Osteoblast (primary cell): ENCODE data around the gene GCAT. TPM values are rescaled to one million over a fixed set of nuclear protein-coding genes. Genes with fewer than 3 reads are reported as not detected.

Experiments
- DNase-seq: peaks from one replicate; pipeline ENCODE4 v3.0.0; 2011; ENCODE audit warnings: low spot score, mixed read lengths; ENCODE audit not compliant: insufficient read length; ENCODE audit errors: missing footprints
- H2AFZ ChIP-seq: 2 replicates; pipeline ENCODE4 v1.6.0; 2011; ENCODE audit warnings: mild to moderate bottlenecking, low read length
- H3K27ac ChIP-seq: 2 replicates; pipeline ENCODE4 v1.5.1; 2011; ENCODE audit warnings: mild to moderate bottlenecking, low read depth, low read length, moderate library complexity
- H3K27me3 ChIP-seq: 2 replicates; pipeline ENCODE4 v1.6.0; 2012; ENCODE audit warnings: mild to moderate bottlenecking, control low read depth, inconsistent platforms, low read length, moderate library complexity; ENCODE audit not compliant: insufficient read depth
- H3K36me3 ChIP-seq: 2 replicates; pipeline ENCODE4 v1.5.1; 2011; ENCODE audit warnings: mild to moderate bottlenecking, low read length, control low read depth, moderate library complexity; ENCODE audit not compliant: insufficient read depth
- H3K4me1 ChIP-seq: 2 replicates; pipeline ENCODE4 v1.5.1; 2011; ENCODE audit warnings: mild to moderate bottlenecking, low read length, control low read depth, moderate library complexity; ENCODE audit not compliant: insufficient read depth
- H3K4me2 ChIP-seq: 2 replicates; pipeline ENCODE4 v1.6.0; 2011; ENCODE audit warnings: mild to moderate bottlenecking, low read length; ENCODE audit not compliant: insufficient read depth
- H3K4me3 ChIP-seq: fragments of 200-600 bp; sonication (generic); 3 replicates; pipeline ENCODE4 v1.5.1; 2012; ENCODE audit warnings: mild to moderate bottlenecking, low read length, inconsistent platforms; ENCODE audit not compliant: insufficient read depth
- H3K79me2 ChIP-seq: 2 replicates; pipeline ENCODE4 v1.6.0; 2012; ENCODE audit warnings: mild to moderate bottlenecking, low read length, control low read depth, inconsistent platforms; ENCODE audit not compliant: insufficient read depth
- H3K9me3 ChIP-seq: 2 replicates; pipeline ENCODE4 v1.5.1; 2011; ENCODE audit warnings: low read depth, low read length, control low read depth
- H4K20me1 ChIP-seq: 2 replicates; pipeline ENCODE4 v1.6.0; 2012; ENCODE audit warnings: mild to moderate bottlenecking, low read length, control low read depth; ENCODE audit not compliant: insufficient read depth
- CTCF ChIP-seq: IDR thresholded peaks from 2 replicates; pipeline ENCODE4 v1.5.1; 2011; ENCODE audit warnings: mild to moderate bottlenecking, low read depth, low read length, moderate library complexity; ENCODE audit errors: extremely low read depth
- total RNA-seq: library from RNA; depleted of rRNA; stranded (reverse); fragments of >200 nt; gene quantifications from 2 replicates; pipeline ENCODE4 v1.2.3, GENCODE V29; 2012

Gene GCAT
- total RNA-seq, 1 donor, result 26.8 TPM

GRCh38 chr22:37762389-37762836 lies 45.3 kb upstream of the GCAT start:
- H3K27me3 ChIP-seq, result no peaks in the 10 kb centered on the region
- no peak overlapping the region for H2AFZ ChIP-seq
- no peak overlapping the region for H3K4me3 ChIP-seq
- no peaks in the 10 kb centered on the region for H3K9me3 ChIP-seq
- H3K36me3 ChIP-seq, result peaks cover 87% of the 10 kb centered on the region
- no peak overlapping the region for H3K4me2 ChIP-seq
- TF ChIP-seq CTCF, result no peak
- no peak overlapping the region for H3K27ac ChIP-seq
- no peaks in the 10 kb centered on the region for H3K4me1 ChIP-seq
- H4K20me1 ChIP-seq, result peaks cover 15% of the 10 kb centered on the region
- no peak for DNase-seq
- peaks cover 28% of the 10 kb centered on the region for H3K79me2 ChIP-seq

GRCh38 chr22:37763012-37763411 lies 44.7 kb upstream of the GCAT start:
- Histone ChIP-seq H3K27me3 (no peaks in the 10 kb centered on the region), H4K20me1 (peaks cover 18% of the 10 kb centered on the region), H3K27ac (no peak overlapping the region), H3K79me2 (peaks cover 22% of the 10 kb centered on the region), H3K4me2 (no peak overlapping the region), H3K4me3 (no peak overlapping the region), H3K9me3 (no peaks in the 10 kb centered on the region), H3K4me1 (no peaks in the 10 kb centered on the region), H2AFZ (no peak overlapping the region), H3K36me3 (peaks cover 87% of the 10 kb centered on the region)
- TF ChIP-seq CTCF, result no peak
- no peak for DNase-seq

- Histone ChIP-seq H4K20me1 (peaks cover 18% of the 10 kb centered on the region), H3K4me3 (no peak overlapping the region), H3K4me1 (no peaks in the 10 kb centered on the region), H3K36me3 (peaks cover 86% of the 10 kb centered on the region), H2AFZ (no peak overlapping the region), H3K9me3 (no peaks in the 10 kb centered on the region), H3K27ac (no peak overlapping the region), H3K27me3 (no peaks in the 10 kb centered on the region), H3K4me2 (no peak overlapping the region), H3K79me2 (peaks cover 19% of the 10 kb centered on the region)
- no peak for DNase-seq
- no peak for TF ChIP-seq CTCF
Measured at GRCh38 chr22:37763652-37764051, 44.1 kb upstream of the GCAT start.

GRCh38 chr22:37764622-37765021 lies 43.1 kb upstream of the GCAT start:
- Histone ChIP-seq H3K27me3 (no peaks in the 10 kb centered on the region), H4K20me1 (peaks cover 18% of the 10 kb centered on the region), H3K4me3 (no peak overlapping the region), H3K79me2 (peaks cover 10% of the 10 kb centered on the region), H3K9me3 (no peaks in the 10 kb centered on the region), H3K4me2 (no peak overlapping the region), H2AFZ (no peak overlapping the region), H3K27ac (no peak overlapping the region), H3K36me3 (peaks cover 86% of the 10 kb centered on the region), H3K4me1 (no peaks in the 10 kb centered on the region)
- no peak for TF ChIP-seq CTCF
- DNase-seq, result no peak
